Body of pancreas (tissue), 4 donors: ENCODE data around the gene SLC45A2.

Experiments
- CTCF ChIP-seq, 7 experiments: fragments of 450-650 bp in 4 of 7; fragments of 200-600 bp in 3 of 7; sonication (generic) in 3 of 7; IDR thresholded peaks; one replicate each; pipeline ENCODE4 v1.5.1; 2016 to 2019; ENCODE audit warnings: antibody characterized with exemption in 7 of 7
- POLR2A ChIP-seq, 3 donors: fragments of 450-650 bp; IDR thresholded peaks; one replicate each; pipeline ENCODE4 v1.6.1; 2016; ENCODE audit warnings: antibody characterized with exemption in 3 of 3, mild to moderate bottlenecking in 2 of 3

GRCh38 chr5:33903118-33903517 lies 81.4 kb downstream of the SLC45A2 start:
- TF ChIP-seq CTCF (IDR thresholded peaks at IDR 0.05) (no peak), POLR2A (IDR thresholded peaks at IDR 0.05) (no peak)
